IPS-18a (cell line): ENCODE measurements around the gene JTB.

Experiments used
- H3K27ac ChIP-seq: one replicate; pipeline ENCODE4 v1.5.1; 2013; ENCODE audit warnings: low read length
- H3K27me3 ChIP-seq: one replicate; pipeline ENCODE4 v1.6.1; 2013; ENCODE audit warnings: mild to moderate bottlenecking, low read length; ENCODE audit not compliant: control insufficient read depth, insufficient read depth
- H3K36me3 ChIP-seq: one replicate; pipeline ENCODE4 v1.6.1; 2013; ENCODE audit warnings: low read depth, low read length; ENCODE audit not compliant: control insufficient read depth
- H3K4me1 ChIP-seq: one replicate; pipeline ENCODE4 v1.6.1; 2013; ENCODE audit warnings: low read depth, low read length; ENCODE audit not compliant: control insufficient read depth
- H3K4me3 ChIP-seq: one replicate; pipeline ENCODE4 v1.5.1; 2013; ENCODE audit warnings: low read length
- H3K9ac ChIP-seq: one replicate; pipeline ENCODE4 v1.6.1; 2013; ENCODE audit warnings: mild to moderate bottlenecking, low read length, moderate library complexity
- H3K9me3 ChIP-seq: one replicate; pipeline ENCODE4 v1.6.1; 2013; ENCODE audit warnings: low read depth, low read length; ENCODE audit not compliant: control insufficient read depth

Gene JTB

DNA sequence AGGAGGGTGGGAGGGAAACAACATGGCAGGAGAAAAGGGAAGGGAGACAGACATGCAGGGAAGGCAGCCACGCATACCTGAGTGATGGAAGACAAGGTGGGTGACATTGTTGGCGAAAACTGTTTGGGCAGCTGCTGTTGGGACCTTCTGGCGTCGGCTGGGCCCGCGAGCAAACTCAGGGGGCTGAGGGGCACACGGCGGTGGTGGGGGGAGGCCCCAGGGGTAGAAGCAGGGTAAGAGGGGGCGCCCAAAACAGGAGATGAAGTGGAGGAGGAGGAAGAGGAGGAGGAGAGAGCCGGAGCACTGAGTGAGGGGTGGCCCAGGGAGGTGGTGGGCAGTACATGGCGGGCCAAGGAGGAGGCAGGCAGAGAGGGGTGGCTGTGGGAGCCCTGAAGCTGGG, 26.3 kb downstream of the JTB start:
- Histone ChIP-seq H3K27ac (no peak overlapping the region), H3K4me3 (no peak overlapping the region), H3K27me3 (no peaks in the 10 kb centered on the region), H3K36me3 (peaks cover 37% of the 10 kb centered on the region), H3K4me1 (peaks cover 6% of the 10 kb centered on the region), H3K9me3 (no peaks in the 10 kb centered on the region), H3K9ac (no peak overlapping the region)

DNA sequence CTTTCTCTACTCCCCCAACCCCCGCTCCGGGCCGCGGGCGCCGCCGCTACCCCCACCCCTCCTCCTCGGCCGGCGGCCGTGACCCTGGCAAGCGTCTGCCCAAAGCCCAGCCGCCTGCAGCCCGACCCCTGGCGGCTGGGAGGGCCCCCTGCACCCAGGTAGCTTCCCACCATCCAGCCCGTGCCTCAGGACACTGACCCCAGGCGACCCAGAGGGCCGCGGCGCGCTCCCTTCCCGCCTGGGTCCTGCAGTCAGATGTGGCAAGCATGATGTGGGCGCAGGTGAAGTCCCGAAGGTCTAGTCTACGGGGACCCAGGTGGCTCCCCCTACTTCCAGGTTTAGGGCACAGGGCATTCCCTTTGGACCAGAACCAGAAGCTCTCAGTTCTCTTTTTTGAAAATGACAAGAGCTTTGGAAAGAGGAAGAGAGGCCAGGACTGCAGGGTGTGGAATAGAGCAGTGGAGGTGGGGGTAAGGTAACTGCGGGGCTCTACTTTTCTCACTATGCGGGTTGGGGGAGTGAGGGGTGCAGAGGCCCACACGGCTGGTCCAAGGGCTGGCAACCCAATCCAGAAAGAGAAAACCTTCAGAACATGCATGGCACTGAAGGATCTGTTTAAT, 30.7 kb downstream of the JTB start, which contains the start of gene DENND4B:
DENND4B (minus strand) TSS at position 97 of the 620 bp plus-strand sequence. CDS start 2,344 bp downstream, outside the sequence.
- Histone ChIP-seq H3K27ac (no peak within 1 kb of the TSS), H3K27me3 (no peaks in the 10 kb centered on the region), H3K9ac (peak within 1 kb of the TSS; percentile 57), H3K9me3 (no peaks in the 10 kb centered on the region), H3K4me1 (peaks cover 11% of the 10 kb centered on the region), H3K36me3 (peaks cover 37% of the 10 kb centered on the region), H3K4me3 (peak within 1 kb of the TSS; percentile 66)

DNA sequence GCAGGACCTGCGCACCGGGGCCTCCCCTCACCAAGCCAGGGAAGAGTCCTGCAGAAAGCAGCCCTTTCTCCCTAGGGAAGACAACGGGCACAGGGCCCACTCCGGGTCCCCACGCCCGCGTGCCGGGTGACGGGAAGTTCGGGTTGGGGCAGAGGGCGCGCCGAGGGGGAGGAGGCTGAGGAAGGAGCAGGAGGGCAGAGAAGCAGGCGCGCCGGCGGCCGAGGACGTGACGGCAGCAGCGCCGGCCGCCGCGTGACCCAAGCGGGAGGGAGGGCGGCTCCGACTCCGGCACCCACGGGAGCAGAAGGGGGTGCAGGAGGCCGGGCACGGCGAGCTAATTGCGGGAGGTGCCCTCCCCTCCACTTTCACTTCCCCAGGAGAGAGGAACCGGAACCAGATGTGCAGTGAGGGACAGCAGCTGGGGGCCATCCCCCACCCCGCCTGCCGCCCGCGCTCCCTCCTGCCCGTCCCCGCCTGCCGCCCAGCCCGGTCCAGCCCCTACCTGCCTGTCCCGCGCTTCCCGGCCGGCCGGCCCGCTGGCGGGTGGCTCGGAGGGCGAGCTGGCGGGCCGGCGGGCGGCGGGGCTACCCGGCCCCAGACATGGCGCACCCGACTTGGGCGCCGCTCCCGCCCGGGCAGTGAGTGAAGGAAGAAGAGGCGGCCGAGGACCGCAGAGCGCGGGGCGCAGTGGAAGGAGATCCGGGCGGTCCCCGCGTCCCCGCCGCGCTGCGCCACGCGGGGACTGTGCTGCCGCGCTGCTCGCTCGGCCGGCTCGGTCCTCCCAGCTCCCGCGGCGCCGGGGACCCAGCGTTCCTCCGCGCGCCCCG, 31.5 kb downstream of the JTB start:
- Histone ChIP-seq H3K27ac (no peak overlapping the region), H3K27me3 (no peaks in the 10 kb centered on the region), H3K4me1 (peaks cover 11% of the 10 kb centered on the region), H3K9me3 (no peaks in the 10 kb centered on the region), H3K4me3 (peak overlapping the region; percentile 66), H3K36me3 (peaks cover 38% of the 10 kb centered on the region), H3K9ac (peak overlapping the region; percentile 57)

DNA sequence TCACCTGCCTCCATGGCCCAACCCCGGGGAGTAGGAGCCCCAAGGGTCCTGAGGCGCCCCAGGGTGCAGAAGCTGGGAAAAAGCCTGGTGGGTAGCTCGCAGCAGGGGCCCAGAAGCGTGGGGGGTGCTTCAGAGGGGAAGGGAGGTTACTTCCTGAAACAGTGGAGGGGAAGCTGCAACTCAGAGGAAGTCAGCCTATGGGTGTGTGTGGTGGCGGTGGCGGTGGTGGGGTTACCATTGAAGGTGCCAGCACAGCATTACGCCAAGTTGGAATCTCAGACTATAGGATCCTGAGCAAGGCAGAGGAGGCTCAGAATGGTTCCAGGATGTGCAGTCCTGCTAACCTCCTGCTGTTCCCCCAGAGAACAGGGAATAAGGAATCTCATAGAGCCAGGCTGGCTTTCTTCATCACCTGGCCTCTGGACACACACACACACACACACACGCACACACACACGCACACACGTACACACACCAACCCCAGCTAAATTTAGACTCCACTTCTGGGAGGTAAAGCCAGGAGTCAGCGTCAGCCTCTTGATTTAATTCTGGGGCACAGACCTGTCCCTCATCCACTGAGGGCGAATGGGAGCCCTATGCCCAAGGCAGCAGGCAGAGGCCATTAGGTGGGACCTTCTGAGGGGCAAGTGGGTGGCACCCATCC, 32.2 kb downstream of the JTB start:
- peaks cover 11% of the 10 kb centered on the region for H3K4me1 ChIP-seq
- H3K9ac ChIP-seq = peak overlapping the region; percentile 57
- H3K27ac ChIP-seq = no peak overlapping the region
- no peaks in the 10 kb centered on the region for H3K9me3 ChIP-seq
- H3K27me3 ChIP-seq = no peaks in the 10 kb centered on the region
- peaks cover 37% of the 10 kb centered on the region for H3K36me3 ChIP-seq
- H3K4me3 ChIP-seq = peak overlapping the region; percentile 66

DNA sequence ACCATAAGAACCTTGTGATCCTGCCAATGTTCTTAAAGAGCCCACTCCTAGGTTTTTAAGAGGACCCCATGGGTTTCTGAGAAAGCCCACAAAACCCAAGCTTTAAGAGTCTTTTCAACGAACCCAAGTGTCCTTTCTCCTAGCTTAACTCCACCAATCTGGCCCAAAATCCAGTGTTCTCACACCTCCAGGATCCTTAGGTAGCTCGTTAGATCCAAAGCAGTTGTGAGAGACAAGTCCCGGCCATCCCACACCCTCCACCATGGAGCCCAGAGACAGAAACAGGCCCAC, 32.7 kb downstream of the JTB start:
- no peaks in the 10 kb centered on the region for H3K27me3 ChIP-seq
- no peaks in the 10 kb centered on the region for H3K9me3 ChIP-seq
- no peak overlapping the region for H3K27ac ChIP-seq
- H3K4me1 ChIP-seq = peaks cover 11% of the 10 kb centered on the region
- H3K36me3 ChIP-seq = peaks cover 37% of the 10 kb centered on the region
- H3K4me3 ChIP-seq = peak overlapping the region; percentile 66
- H3K9ac ChIP-seq = no peak overlapping the region

DNA sequence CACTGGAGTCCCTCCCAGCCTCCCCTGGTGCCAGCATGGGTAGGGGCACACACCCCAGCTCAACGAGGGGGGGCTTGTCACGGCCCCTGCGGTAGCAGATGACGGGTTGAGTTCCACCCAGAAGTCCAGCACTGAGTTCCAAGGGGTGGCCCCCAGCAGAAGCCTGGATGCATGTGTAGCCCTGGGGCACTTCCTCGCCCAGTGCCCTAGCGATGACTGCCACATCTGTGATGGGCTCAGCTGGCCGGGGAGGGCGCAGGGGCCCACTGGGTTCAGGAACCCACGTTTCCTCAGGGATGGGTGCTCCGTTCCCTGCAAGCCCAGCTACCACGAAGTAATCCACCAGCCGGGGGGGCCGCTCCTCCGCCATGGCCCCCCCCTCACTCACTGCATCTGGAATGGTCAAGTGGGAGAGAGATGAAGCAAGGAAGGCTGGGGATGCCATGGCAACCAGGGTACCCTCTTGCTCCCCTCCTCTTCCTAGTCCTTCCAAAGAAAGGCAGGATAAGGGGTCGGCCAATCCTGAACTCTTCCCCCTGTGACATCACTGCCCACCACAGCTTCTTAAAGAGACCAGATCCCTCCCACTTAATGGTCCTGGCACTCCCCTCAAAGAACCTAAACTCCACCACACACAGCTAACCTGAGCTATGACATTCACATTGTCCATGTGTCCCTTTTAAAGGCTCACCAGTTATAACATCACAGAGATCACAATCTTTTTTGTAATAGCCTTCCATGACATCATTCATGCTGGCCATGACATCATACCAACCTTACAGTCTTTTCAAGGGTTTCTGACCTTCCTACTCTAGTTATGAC, 33.3 kb downstream of the JTB start:
- H3K27ac ChIP-seq = no peak overlapping the region
- no peak overlapping the region for H3K4me3 ChIP-seq
- no peak overlapping the region for H3K9ac ChIP-seq
- H3K4me1 ChIP-seq = peaks cover 11% of the 10 kb centered on the region
- peaks cover 36% of the 10 kb centered on the region for H3K36me3 ChIP-seq
- no peaks in the 10 kb centered on the region for H3K27me3 ChIP-seq
- H3K9me3 ChIP-seq = no peaks in the 10 kb centered on the region

DNA sequence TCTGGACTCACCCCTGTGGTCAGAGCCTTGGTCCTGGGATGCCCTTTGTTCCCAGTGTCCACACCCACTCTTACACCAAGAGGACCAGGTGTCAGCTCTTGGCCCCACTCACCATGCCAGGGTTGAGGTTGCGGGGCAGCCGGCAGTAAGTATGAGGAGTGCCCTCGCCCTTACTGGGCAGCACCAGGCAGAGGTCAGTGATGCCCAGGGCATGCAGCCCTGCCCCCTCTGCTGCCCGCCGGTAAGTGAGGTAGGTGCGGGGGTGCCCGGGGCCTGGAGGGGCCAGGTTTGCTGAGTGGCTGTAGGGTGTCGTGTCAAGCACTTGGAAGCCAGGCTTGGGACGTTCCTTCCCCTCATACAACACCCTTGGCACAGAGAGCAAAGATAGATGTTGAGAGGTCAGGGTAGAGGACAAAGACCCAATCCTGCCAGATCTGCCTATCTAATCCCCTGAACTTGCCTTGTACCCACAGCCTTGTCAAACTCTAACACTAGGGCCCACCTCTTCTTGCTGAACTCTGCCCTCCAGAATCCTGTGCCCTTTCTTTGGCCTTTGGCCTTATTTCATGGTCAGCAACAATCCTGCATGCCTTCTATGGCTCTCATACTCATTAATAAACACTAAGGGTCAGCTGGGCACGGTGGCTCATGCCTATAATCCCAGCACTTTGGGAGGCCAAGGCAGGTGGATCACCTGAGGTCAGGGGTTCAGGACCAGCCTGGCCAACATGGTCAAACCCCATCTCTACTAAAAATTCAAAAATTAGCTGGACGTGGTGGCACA, 34.5 kb downstream of the JTB start:
- Histone ChIP-seq H3K9ac (no peak overlapping the region), H3K36me3 (peaks cover 25% of the 10 kb centered on the region), H3K9me3 (no peaks in the 10 kb centered on the region), H3K27me3 (no peaks in the 10 kb centered on the region), H3K27ac (no peak overlapping the region), H3K4me1 (peaks cover 11% of the 10 kb centered on the region), H3K4me3 (no peak overlapping the region)

DNA sequence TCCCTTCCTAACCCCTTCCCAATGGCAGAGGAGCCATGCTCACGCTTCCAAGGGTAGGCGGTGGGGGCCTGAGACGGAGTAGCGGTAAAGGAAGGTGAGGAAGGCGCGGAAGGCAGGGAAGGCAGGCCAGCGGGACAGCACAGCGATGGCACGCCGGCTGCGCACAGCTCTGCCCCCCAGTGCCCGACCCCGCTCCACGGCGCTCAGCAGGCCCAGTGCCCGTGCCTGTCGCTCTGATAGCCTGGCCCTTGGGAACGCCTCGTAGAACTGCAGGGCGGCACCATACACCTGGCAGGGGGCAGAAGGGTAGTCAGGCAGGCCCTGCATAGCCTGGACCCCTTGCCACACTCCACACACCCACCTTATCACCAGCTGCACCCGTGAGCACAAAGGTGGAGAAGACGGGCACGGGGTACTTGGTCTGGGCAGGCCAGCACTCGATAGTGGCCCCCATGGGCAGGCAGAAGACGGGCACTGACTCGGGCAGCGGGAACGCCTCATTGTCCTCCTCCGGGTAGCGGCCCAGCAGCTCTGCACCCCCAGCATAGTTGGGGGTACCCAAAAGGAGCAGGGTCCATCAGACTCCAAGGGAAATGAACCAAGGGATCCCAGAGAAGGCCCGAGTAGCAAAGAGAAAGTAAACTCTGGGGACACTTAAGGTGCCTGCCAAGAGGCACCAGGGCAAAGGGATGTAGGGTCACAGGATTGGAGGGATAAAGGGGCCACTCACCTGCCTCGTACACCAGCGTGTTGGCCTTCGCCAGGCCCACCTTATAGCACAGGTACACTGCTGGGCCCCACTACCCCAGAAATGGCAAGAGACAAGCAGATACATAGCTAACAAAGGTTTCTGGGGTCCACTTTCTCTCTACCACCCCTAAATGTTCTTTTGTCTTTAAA, 35.4 kb downstream of the JTB start:
- Histone ChIP-seq H3K4me1 (peaks cover 9% of the 10 kb centered on the region), H3K27ac (no peak overlapping the region), H3K4me3 (no peak overlapping the region), H3K36me3 (peaks cover 30% of the 10 kb centered on the region), H3K9me3 (no peaks in the 10 kb centered on the region), H3K27me3 (no peaks in the 10 kb centered on the region), H3K9ac (no peak overlapping the region)

DNA sequence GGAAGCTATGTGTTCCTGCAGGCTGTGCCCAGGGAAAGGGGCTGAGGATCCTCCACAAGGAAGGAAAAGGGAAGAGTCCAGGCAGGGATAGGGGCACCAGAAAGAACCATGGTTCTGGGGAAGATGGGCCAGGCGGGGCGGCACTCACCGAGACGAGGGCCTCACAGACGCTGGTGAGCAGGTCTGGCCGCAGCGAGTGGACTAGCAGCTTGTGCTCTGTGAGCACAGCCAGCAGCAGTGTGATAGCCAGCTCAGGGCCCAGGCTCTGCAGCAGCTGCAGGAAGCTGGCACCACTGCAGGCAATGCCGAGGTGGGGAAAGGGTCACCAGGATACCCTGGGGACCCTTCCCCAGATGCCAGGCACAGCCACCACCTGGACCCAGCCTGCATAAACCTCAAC, 36.7 kb downstream of the JTB start:
- Histone ChIP-seq H3K27me3 (no peaks in the 10 kb centered on the region), H3K36me3 (peaks cover 43% of the 10 kb centered on the region), H3K4me3 (no peak overlapping the region), H3K9ac (no peak overlapping the region), H3K9me3 (no peaks in the 10 kb centered on the region), H3K4me1 (peaks cover 4% of the 10 kb centered on the region), H3K27ac (no peak overlapping the region)

DNA sequence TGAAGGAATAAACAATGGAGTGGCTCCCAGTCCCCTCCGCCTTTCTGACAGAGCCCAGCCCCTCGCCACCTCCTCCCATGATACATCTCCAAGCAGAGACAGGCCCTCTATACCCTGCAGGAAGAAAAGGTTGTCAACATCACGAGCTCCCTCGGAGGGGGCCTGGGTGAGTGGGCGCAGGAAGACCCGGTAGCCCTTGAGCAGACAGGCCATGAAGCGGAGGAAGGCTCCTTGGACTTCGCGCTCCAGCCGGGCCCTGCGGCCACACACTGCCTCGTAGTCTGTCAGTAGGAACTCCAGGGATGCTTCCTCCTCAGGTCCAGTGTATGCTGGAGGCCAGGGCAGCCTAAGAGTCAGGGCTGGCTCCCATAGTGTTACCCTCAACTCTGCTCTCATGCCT, 38.0 kb downstream of the JTB start:
- no peaks in the 10 kb centered on the region for H3K27me3 ChIP-seq
- no peak overlapping the region for H3K9ac ChIP-seq
- no peaks in the 10 kb centered on the region for H3K4me1 ChIP-seq
- H3K4me3 ChIP-seq = no peak overlapping the region
- no peaks in the 10 kb centered on the region for H3K9me3 ChIP-seq
- no peak overlapping the region for H3K27ac ChIP-seq
- H3K36me3 ChIP-seq = peaks cover 53% of the 10 kb centered on the region
